Transverse colon (tissue), 4 donors: ENCODE measurements around the gene CTBP2.

Source experiments
- POLR2A ChIP-seq: fragments of 450-650 bp; IDR thresholded peaks from one replicate; pipeline ENCODE4 v1.6.1; 2016; ENCODE audit warnings: antibody characterized with exemption, mild to moderate bottlenecking, moderate library complexity
- POLR2AphosphoS5 ChIP-seq, 3 donors: sonication (generic); formaldehyde crosslinking; IDR thresholded peaks; one replicate each; pipeline ENCODE4 v1.6.1; 2016; ENCODE audit warnings: antibody characterized with exemption in 3 of 3
- TF ChIP-seq, protein P1 (sequence below), 5 experiments: fragments of 200-600 bp in 3 of 5; fragments of 450-650 bp in 2 of 5; sonication (generic) in 3 of 5; IDR thresholded peaks; 1 replicate in 2 of 5; 2 replicates in 3 of 5; pipeline ENCODE4 v1.5.1; 2016 to 2017; ENCODE audit warnings: antibody characterized with exemption in 5 of 5, inconsistent platforms in 3 of 5, mild to moderate bottlenecking in 2 of 5, moderate library complexity in 1 of 5

DNA sequence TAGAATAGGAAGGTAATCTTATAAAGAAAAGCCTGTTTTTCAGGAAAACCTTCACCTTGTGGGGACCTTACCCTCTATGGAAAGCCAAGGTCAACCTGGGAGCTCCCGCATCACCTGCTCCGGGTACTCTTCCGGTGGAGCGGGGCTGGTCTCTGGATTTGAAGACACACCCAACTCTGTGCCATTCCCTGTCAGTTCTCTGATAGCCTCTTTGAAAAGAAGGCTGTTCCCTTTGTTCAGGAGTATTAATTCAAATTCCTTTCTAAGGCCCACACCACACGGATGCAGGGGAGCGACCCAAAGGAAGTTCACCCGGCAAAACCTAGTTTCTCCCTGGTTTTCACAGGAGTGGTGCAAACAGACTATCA, 10.7 kb downstream of the CTBP2 start:
- TF ChIP-seq, protein P1, sequence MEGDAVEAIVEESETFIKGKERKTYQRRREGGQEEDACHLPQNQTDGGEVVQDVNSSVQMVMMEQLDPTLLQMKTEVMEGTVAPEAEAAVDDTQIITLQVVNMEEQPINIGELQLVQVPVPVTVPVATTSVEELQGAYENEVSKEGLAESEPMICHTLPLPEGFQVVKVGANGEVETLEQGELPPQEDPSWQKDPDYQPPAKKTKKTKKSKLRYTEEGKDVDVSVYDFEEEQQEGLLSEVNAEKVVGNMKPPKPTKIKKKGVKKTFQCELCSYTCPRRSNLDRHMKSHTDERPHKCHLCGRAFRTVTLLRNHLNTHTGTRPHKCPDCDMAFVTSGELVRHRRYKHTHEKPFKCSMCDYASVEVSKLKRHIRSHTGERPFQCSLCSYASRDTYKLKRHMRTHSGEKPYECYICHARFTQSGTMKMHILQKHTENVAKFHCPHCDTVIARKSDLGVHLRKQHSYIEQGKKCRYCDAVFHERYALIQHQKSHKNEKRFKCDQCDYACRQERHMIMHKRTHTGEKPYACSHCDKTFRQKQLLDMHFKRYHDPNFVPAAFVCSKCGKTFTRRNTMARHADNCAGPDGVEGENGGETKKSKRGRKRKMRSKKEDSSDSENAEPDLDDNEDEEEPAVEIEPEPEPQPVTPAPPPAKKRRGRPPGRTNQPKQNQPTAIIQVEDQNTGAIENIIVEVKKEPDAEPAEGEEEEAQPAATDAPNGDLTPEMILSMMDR (IDR thresholded peaks at IDR 0.05), result no peak
- TF ChIP-seq POLR2A (no peak), POLR2AphosphoS5 (IDR thresholded peaks at IDR 0.05) (no peak)
